ENCODE measurements around the gene C10orf105. TPM values are rescaled to one million over a fixed set of nuclear protein-coding genes. Genes with fewer than 3 reads are reported as not detected.

The C10orf105 gene
- total and polyA plus RNA-seq, 2 of the 13 experiments (the other 11 are each of a cell fraction or from before 2014, with no cell fraction given) = not detected

GRCh38 chr10:71707240-71707789, 12.3 kb downstream of the C10orf105 start:
- no peak for DNase-seq (ENCODE audit: low spot score)
- no peak overlapping the region for H2AFZ ChIP-seq (ENCODE audit: low read length)
- ATAC-seq = no peak
- FAIRE-seq = no peak
- H3K9ac ChIP-seq (ENCODE audit: insufficient read depth, low read depth, low read length) = no peak overlapping the region
- no peaks in the 10 kb centered on the region for H3K79me2 ChIP-seq (ENCODE audit: insufficient read depth, low read length)
- in situ Hi-C loops (cut with HindIII; ENCODE audit: extremely low pct_ligation_motif_present, low pct_unique_long_range_greater_than_20kb) (no loop called here), intact Hi-C loops (cut with micrococcal nuclease; ENCODE audit: unreplicated experiment) (loop anchor here (5.0 kb wide), 1 partner anchor 325 kb away; no protein-coding TSS in a partner anchor)
- no peak overlapping the region for H3K4me2 ChIP-seq (ENCODE audit: low read depth, low read length)
- ChIA-PET CTCF (ENCODE audit: low intra/inter-chr PET ratio, low total read pairs) (no interaction called here), POLR2A (no interaction called here)
- H3K27me3 ChIP-seq (ENCODE audit: control insufficient read depth in 1 of 2, insufficient read depth in 2 of 2, low read length in 2 of 2) = peaks cover 3 to 31% of the 10 kb centered on the region in 2 experiments; a peak in 4 of 5 replicates
- no peaks in the 10 kb centered on the region for H3K36me3 ChIP-seq (replicated peaks in 1 of 2; ENCODE audit: control insufficient read depth in 1 of 2, insufficient read depth in 2 of 2, low read length in 2 of 2)
- no peak overlapping the region for H3K27ac ChIP-seq (ENCODE audit: extremely low read length, insufficient read depth, low read length)
- BruUV-seq (replicated peaks) = no TSS peak
- H3K9me3 ChIP-seq (ENCODE audit: low read length) = no peaks in the 10 kb centered on the region
- no peak overlapping the region for H3K4me3 ChIP-seq (replicated peaks in 1 of 3; ENCODE audit: insufficient read depth in 1 of 3, low read depth in 2 of 3, low read length in 3 of 3)
- H3K4me1 ChIP-seq (ENCODE audit: insufficient read depth, low read length) = no peaks in the 10 kb centered on the region
- 0% methylated on average over 2 of the region's 5 CpGs for WGBS (ENCODE audit: low lambda C conversion rate)
- no peaks in the 10 kb centered on the region for H4K20me1 ChIP-seq (ENCODE audit: insufficient read depth, low read length)
- TF ChIP-seq ZBTB34 (CRISPR knock-in tag; IDR thresholded peaks at IDR 0.05) (no peak), ZNF768 (CRISPR knock-in tag; IDR thresholded peaks at IDR 0.05) (no peak), ZNF274 (CRISPR knock-in tag; IDR thresholded peaks at IDR 0.05) (no peak), CBX5 (CRISPR knock-in tag; IDR thresholded peaks at IDR 0.05; ENCODE audit: borderline replicate concordance) (no peak), CC2D1A (CRISPR knock-in tag; IDR thresholded peaks at IDR 0.05) (no peak), CCAR2 (optimal IDR thresholded peaks at IDR 0.05; ENCODE audit: low read depth, low read length) (no peak), ZNF124 (CRISPR knock-in tag; IDR thresholded peaks at IDR 0.05) (no peak), NR2C2 (CRISPR knock-in tag; IDR thresholded peaks at IDR 0.05; ENCODE audit: borderline replicate concordance) (no peak), ARHGAP35 (CRISPR knock-in tag; IDR thresholded peaks at IDR 0.05; ENCODE audit: borderline replicate concordance) (no peak), TAF1 (CRISPR knock-in tag; IDR thresholded peaks at IDR 0.05) (no peak), ZNF335 (CRISPR knock-in tag; IDR thresholded peaks at IDR 0.05) (no peak), TCF12 (IDR thresholded peaks at IDR 0.05) (no peak), TCF12 (CRISPR knock-in tag; IDR thresholded peaks at IDR 0.05) (no peak), REL (CRISPR knock-in tag; conservative IDR thresholded peaks at IDR 0.05) (no peak), HOXD1 (CRISPR knock-in tag; IDR thresholded peaks at IDR 0.05) (no peak)
